Measurements from ENCODE around the gene KRT71.

The KRT71 gene

DNA sequence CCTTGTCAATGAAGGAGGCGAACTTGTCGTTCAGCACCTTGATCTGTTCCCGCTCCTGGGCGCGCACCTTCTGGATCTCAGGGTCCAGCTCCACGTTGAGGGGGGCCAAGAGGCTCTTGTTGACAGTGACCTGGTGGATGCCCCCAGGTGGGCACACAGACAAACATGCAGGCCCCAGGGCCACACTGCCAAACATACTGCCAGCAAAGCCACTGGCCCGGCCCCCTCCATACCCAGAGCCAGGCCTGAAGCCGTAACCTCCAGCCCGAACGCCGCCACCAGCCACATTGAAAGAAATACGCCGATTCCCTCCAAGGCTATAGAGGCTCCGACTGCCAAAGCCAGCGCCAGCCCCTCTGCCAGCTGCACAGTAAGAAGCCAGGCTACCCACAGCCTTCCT lies 20.4 kb upstream of the KRT71 start:
- H3K27me3 ChIP-seq (ENCODE audit: low read depth, low read length): peaks cover 15% of the 10 kb centered on the region
- no peak overlapping the region for H3K9ac ChIP-seq (ENCODE audit: low read length)
- H3K4me2 ChIP-seq (ENCODE audit: low read length): no peak overlapping the region
- no peaks in the 10 kb centered on the region for H3K79me2 ChIP-seq (ENCODE audit: low read length)
- no peak overlapping the region for H3K4me3 ChIP-seq (ENCODE audit: low read length)
- H2AFZ ChIP-seq (ENCODE audit: low read depth, low read length): no peak overlapping the region
- H4K20me1 ChIP-seq (ENCODE audit: insufficient read depth, low read length): no peaks in the 10 kb centered on the region
- no peaks in the 10 kb centered on the region for H3K9me3 ChIP-seq (ENCODE audit: insufficient read depth, low read length)
- peaks cover 13% of the 10 kb centered on the region for H3K4me1 ChIP-seq (ENCODE audit: low read length)
- TF ChIP-seq, protein P1, sequence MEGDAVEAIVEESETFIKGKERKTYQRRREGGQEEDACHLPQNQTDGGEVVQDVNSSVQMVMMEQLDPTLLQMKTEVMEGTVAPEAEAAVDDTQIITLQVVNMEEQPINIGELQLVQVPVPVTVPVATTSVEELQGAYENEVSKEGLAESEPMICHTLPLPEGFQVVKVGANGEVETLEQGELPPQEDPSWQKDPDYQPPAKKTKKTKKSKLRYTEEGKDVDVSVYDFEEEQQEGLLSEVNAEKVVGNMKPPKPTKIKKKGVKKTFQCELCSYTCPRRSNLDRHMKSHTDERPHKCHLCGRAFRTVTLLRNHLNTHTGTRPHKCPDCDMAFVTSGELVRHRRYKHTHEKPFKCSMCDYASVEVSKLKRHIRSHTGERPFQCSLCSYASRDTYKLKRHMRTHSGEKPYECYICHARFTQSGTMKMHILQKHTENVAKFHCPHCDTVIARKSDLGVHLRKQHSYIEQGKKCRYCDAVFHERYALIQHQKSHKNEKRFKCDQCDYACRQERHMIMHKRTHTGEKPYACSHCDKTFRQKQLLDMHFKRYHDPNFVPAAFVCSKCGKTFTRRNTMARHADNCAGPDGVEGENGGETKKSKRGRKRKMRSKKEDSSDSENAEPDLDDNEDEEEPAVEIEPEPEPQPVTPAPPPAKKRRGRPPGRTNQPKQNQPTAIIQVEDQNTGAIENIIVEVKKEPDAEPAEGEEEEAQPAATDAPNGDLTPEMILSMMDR (IDR thresholded peaks at IDR 0.05; ENCODE audit: low read depth, low read length): no peak
- no peak for TF ChIP-seq EZH2phosphoT487 (IDR thresholded peaks at IDR 0.05; ENCODE audit: low read depth)
- H3K27ac ChIP-seq (ENCODE audit: low read length): no peak overlapping the region
- H3K36me3 ChIP-seq (replicated peaks; ENCODE audit: low read depth, low read length): no peaks in the 10 kb centered on the region

DNA sequence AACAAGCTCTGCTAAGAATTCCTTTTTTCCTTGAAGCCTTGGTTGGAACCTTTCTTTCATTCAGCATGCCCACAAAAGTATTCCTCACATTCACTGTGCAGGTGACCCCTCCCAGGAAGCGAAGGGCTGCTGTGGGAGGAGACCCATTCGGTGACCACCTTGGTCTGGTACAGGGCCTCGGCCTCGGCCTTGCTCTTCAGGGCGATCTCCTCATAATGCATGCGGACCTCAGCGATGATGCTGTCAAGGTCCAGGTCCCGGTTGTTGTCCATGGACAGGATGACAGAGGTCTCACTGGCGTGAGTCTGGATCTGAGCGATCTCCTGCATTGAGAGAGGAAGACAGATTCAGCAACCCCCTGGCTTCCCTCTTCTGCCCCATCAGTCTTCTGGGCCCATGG lies 17.6 kb upstream of the KRT71 start:
- Histone ChIP-seq H4K20me1 (ENCODE audit: insufficient read depth, low read length) (no peaks in the 10 kb centered on the region), H3K27me3 (ENCODE audit: low read depth, low read length) (peaks cover 13% of the 10 kb centered on the region), H3K9me3 (ENCODE audit: insufficient read depth, low read length) (no peaks in the 10 kb centered on the region), H3K9ac (ENCODE audit: low read length) (no peak overlapping the region), H3K4me2 (ENCODE audit: low read length) (no peak overlapping the region), H3K36me3 (replicated peaks; ENCODE audit: low read depth, low read length) (no peaks in the 10 kb centered on the region), H2AFZ (ENCODE audit: low read depth, low read length) (no peak overlapping the region), H3K4me3 (ENCODE audit: low read length) (no peak overlapping the region), H3K79me2 (ENCODE audit: low read length) (no peaks in the 10 kb centered on the region), H3K27ac (ENCODE audit: low read length) (no peak overlapping the region), H3K4me1 (ENCODE audit: low read length) (peaks cover 13% of the 10 kb centered on the region)
- TF ChIP-seq, protein P1 (IDR thresholded peaks at IDR 0.05; ENCODE audit: low read depth, low read length): no peak

DNA sequence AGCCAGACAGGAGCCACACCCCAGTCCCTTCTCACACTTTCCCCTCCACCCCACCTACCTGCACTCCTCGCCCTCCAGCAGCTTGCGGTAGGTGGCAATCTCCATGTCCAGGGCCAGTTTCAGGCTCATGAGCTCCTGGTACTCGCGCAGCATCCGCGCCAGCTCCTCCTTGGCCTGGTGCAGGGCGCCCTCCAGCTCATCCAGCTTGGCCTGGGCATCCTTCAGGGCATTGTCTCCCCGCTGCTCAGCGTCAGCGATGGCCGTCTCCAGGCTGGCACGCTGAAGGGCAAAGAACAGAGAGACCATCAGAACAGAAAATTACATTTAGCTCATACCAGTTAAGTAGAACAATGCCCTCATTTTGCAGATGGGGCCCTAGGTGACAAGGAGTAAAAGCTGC lies 15.2 kb upstream of the KRT71 start:
- Histone ChIP-seq H4K20me1 (ENCODE audit: insufficient read depth, low read length) (no peaks in the 10 kb centered on the region), H3K9me3 (ENCODE audit: insufficient read depth, low read length) (no peaks in the 10 kb centered on the region), H3K27me3 (ENCODE audit: low read depth, low read length) (peaks cover 25% of the 10 kb centered on the region), H3K36me3 (replicated peaks; ENCODE audit: low read depth, low read length) (no peaks in the 10 kb centered on the region), H3K4me2 (ENCODE audit: low read length) (no peak overlapping the region), H2AFZ (ENCODE audit: low read depth, low read length) (no peak overlapping the region), H3K9ac (ENCODE audit: low read length) (no peak overlapping the region), H3K79me2 (ENCODE audit: low read length) (no peaks in the 10 kb centered on the region), H3K27ac (ENCODE audit: low read length) (no peak overlapping the region), H3K4me1 (ENCODE audit: low read length) (peaks cover 8% of the 10 kb centered on the region), H3K4me3 (ENCODE audit: low read length) (no peak overlapping the region)
- TF ChIP-seq, protein P1 (IDR thresholded peaks at IDR 0.05; ENCODE audit: low read depth, low read length): no peak
- TF ChIP-seq EZH2phosphoT487 (IDR thresholded peaks at IDR 0.05; ENCODE audit: low read depth): no peak

DNA sequence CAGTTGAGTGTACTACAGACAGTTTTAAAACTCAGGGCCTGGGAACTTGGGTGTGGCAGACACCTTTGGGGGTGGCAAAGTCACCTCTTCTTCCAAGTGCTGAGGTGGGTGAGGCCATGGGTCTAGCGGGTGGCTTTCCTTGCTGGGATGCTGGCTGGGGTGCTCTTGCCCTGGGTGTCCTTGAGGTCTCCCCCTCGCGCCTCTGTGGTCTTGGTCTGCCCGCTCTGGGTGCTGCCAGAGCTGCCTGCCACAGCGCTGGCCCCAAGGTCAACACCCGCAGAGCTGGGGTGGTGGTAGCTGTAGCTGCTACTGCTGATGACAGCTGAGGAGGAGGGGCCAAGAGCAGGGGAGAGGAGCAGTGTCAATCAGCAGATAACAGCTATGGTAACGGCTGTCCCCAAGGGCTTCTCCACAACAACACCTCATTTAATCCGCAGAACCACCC lies 13.9 kb upstream of the KRT71 start:
- Histone ChIP-seq H3K79me2 (ENCODE audit: low read length) (no peaks in the 10 kb centered on the region), H3K36me3 (replicated peaks; ENCODE audit: low read depth, low read length) (no peaks in the 10 kb centered on the region), H3K9ac (ENCODE audit: low read length) (no peak overlapping the region), H3K4me1 (ENCODE audit: low read length) (peaks cover 8% of the 10 kb centered on the region), H3K4me3 (ENCODE audit: low read length) (no peak overlapping the region), H3K27me3 (ENCODE audit: low read depth, low read length) (peaks cover 32% of the 10 kb centered on the region), H2AFZ (ENCODE audit: low read depth, low read length) (no peak overlapping the region), H3K4me2 (ENCODE audit: low read length) (no peak overlapping the region), H4K20me1 (ENCODE audit: insufficient read depth, low read length) (no peaks in the 10 kb centered on the region), H3K27ac (ENCODE audit: low read length) (no peak overlapping the region), H3K9me3 (ENCODE audit: insufficient read depth, low read length) (no peaks in the 10 kb centered on the region)
- no peak for TF ChIP-seq EZH2phosphoT487 (IDR thresholded peaks at IDR 0.05; ENCODE audit: low read depth)
- TF ChIP-seq, protein P1 (IDR thresholded peaks at IDR 0.05; ENCODE audit: low read depth, low read length): no peak

Data from OCI-LY3 (cell line).